22Rv1 (cell line): ENCODE results near the gene SCN5A.

Experiments used
- ZFX ChIP-seq: fragments of 450-650 bp; IDR thresholded peaks from 2 replicates; pipeline ENCODE4 v1.6.1; 2017; ENCODE audit warnings: antibody characterized with exemption, borderline replicate concordance
- TF ChIP-seq, protein P1 (sequence below): fragments of 450-650 bp; IDR thresholded peaks from 2 replicates; pipeline ENCODE4 v1.5.1; 2017; ENCODE audit warnings: mild to moderate bottlenecking

DNA sequence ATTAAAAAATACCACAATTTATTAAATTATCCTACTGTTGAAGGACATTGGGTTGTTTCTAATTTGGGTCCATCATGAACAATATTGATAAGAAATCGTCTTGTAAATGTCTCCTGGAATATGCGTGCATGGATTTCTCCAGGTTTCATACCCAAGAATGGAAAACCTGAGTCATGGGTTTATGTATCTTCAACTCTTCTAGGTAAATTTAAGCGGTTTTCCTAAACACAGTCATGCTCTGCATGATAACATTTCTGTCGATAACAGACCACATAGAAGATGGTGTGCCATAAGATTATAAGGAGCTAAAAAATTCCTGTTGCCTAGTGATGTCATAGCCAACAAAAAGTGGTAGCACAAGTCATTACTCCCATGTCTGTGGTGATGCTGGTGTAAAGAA, 39.9 kb upstream of the SCN5A start:
- TF ChIP-seq, protein P1, sequence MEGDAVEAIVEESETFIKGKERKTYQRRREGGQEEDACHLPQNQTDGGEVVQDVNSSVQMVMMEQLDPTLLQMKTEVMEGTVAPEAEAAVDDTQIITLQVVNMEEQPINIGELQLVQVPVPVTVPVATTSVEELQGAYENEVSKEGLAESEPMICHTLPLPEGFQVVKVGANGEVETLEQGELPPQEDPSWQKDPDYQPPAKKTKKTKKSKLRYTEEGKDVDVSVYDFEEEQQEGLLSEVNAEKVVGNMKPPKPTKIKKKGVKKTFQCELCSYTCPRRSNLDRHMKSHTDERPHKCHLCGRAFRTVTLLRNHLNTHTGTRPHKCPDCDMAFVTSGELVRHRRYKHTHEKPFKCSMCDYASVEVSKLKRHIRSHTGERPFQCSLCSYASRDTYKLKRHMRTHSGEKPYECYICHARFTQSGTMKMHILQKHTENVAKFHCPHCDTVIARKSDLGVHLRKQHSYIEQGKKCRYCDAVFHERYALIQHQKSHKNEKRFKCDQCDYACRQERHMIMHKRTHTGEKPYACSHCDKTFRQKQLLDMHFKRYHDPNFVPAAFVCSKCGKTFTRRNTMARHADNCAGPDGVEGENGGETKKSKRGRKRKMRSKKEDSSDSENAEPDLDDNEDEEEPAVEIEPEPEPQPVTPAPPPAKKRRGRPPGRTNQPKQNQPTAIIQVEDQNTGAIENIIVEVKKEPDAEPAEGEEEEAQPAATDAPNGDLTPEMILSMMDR: no peak
- no peak for TF ChIP-seq ZFX
